ENCODE results near the gene NUP93. TPM values are rescaled to one million over a fixed set of nuclear protein-coding genes. Genes with fewer than 3 reads are reported as not detected.

The NUP93 gene
- total RNA-seq, 1 donor from 2014 or later = 92.9 TPM

- H3K27ac Mint-ChIP-seq (ENCODE audit: unreplicated experiment) = no peak overlapping the region
- H3K9me3 Mint-ChIP-seq (ENCODE audit: unreplicated experiment) = no peaks in the 10 kb centered on the region
- H3K27me3 Mint-ChIP-seq (ENCODE audit: unreplicated experiment) = peaks cover 6% of the 10 kb centered on the region
- no peak for DNase-seq (ENCODE audit: low spot score)
- TF ChIP-seq, protein P1, sequence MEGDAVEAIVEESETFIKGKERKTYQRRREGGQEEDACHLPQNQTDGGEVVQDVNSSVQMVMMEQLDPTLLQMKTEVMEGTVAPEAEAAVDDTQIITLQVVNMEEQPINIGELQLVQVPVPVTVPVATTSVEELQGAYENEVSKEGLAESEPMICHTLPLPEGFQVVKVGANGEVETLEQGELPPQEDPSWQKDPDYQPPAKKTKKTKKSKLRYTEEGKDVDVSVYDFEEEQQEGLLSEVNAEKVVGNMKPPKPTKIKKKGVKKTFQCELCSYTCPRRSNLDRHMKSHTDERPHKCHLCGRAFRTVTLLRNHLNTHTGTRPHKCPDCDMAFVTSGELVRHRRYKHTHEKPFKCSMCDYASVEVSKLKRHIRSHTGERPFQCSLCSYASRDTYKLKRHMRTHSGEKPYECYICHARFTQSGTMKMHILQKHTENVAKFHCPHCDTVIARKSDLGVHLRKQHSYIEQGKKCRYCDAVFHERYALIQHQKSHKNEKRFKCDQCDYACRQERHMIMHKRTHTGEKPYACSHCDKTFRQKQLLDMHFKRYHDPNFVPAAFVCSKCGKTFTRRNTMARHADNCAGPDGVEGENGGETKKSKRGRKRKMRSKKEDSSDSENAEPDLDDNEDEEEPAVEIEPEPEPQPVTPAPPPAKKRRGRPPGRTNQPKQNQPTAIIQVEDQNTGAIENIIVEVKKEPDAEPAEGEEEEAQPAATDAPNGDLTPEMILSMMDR (IDR thresholded peaks at IDR 0.05; ENCODE audit: unreplicated experiment) = no peak
- H3K36me3 Mint-ChIP-seq (ENCODE audit: low read depth, unreplicated experiment) = peaks cover 2% of the 10 kb centered on the region
- H3K4me3 Mint-ChIP-seq (ENCODE audit: unreplicated experiment) = no peak overlapping the region
- no peaks in the 10 kb centered on the region for H3K4me1 Mint-ChIP-seq (ENCODE audit: unreplicated experiment)
Measured at GRCh38 chr16:56892705-56893104, 162.8 kb downstream of the NUP93 start.

- no peak for DNase-seq (ENCODE audit: low spot score)
- Mint-ChIP-seq H3K4me3 (ENCODE audit: unreplicated experiment) (no peak overlapping the region), H3K4me1 (ENCODE audit: unreplicated experiment) (peaks cover 3% of the 10 kb centered on the region), H3K9me3 (ENCODE audit: unreplicated experiment) (no peaks in the 10 kb centered on the region), H3K36me3 (ENCODE audit: low read depth, unreplicated experiment) (no peaks in the 10 kb centered on the region), H3K27me3 (ENCODE audit: unreplicated experiment) (peaks cover 6% of the 10 kb centered on the region), H3K27ac (ENCODE audit: unreplicated experiment) (no peak overlapping the region)
- TF ChIP-seq, protein P1 (IDR thresholded peaks at IDR 0.05; ENCODE audit: unreplicated experiment) = no peak
Measured at GRCh38 chr16:56894331-56894917, 164.5 kb downstream of the NUP93 start.

GRCh38 chr16:56895813-56896212 is 165.9 kb downstream of the NUP93 start:
- Mint-ChIP-seq H3K4me3 (ENCODE audit: unreplicated experiment) (no peak overlapping the region), H3K4me1 (ENCODE audit: unreplicated experiment) (peaks cover 10% of the 10 kb centered on the region), H3K36me3 (ENCODE audit: low read depth, unreplicated experiment) (no peaks in the 10 kb centered on the region), H3K27ac (ENCODE audit: unreplicated experiment) (no peak overlapping the region), H3K9me3 (ENCODE audit: unreplicated experiment) (no peaks in the 10 kb centered on the region), H3K27me3 (ENCODE audit: unreplicated experiment) (peaks cover 6% of the 10 kb centered on the region)
- TF ChIP-seq, protein P1 (IDR thresholded peaks at IDR 0.05; ENCODE audit: unreplicated experiment) = no peak
- DNase-seq (ENCODE audit: low spot score) = no peak

GRCh38 chr16:56896244-56896643 is 166.3 kb downstream of the NUP93 start:
- TF ChIP-seq, protein P1 (IDR thresholded peaks at IDR 0.05; ENCODE audit: unreplicated experiment) = no peak
- H3K27me3 Mint-ChIP-seq (ENCODE audit: unreplicated experiment) = peaks cover 4% of the 10 kb centered on the region
- H3K4me3 Mint-ChIP-seq (ENCODE audit: unreplicated experiment) = no peak overlapping the region
- H3K36me3 Mint-ChIP-seq (ENCODE audit: low read depth, unreplicated experiment) = no peaks in the 10 kb centered on the region
- H3K9me3 Mint-ChIP-seq (ENCODE audit: unreplicated experiment) = no peaks in the 10 kb centered on the region
- DNase-seq (ENCODE audit: low spot score) = no peak
- no peak overlapping the region for H3K27ac Mint-ChIP-seq (ENCODE audit: unreplicated experiment)
- H3K4me1 Mint-ChIP-seq (ENCODE audit: unreplicated experiment) = peaks cover 10% of the 10 kb centered on the region

DNA sequence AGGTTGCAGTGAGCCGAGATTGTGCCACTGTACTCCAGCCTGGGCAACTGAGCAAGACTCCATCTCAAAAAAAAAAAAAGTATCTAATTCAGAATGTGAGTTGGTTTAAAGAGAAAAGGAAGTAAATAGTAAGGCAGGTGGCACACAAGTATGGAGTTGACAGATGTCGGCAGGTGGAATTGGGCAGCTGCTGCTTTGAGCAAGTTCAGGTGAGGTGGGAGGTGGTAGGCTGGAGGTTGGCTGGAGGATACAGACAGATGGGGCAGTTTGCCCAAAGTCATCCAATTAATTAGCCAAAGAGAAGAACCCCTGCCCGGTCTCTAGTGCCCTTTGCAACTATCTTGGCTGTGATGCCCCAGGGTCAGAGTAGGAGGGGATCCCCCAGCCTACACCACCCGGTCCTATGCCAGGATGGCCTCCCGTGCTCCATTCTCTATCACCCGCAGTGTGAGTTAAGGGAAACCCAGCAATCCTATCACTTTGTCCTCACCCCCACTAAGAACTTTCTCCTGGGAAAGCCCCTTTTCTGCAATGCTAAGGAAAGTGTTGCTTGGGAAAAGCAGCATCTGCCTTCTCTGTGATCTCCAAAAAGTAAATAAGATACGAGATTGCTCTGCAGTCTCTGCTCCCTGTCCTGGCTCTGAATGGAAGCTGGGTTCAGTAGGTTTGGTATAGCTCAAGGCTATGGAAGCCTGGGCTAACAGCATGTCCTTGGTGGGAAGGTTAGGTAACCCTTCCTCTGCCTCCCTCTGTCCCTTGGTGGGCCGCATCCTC is 167.3 kb downstream of the NUP93 start:
- no peaks in the 10 kb centered on the region for H3K9me3 Mint-ChIP-seq (ENCODE audit: unreplicated experiment)
- no peak overlapping the region for H3K27ac Mint-ChIP-seq (ENCODE audit: unreplicated experiment)
- no peak overlapping the region for H3K4me3 Mint-ChIP-seq (ENCODE audit: unreplicated experiment)
- no peaks in the 10 kb centered on the region for H3K36me3 Mint-ChIP-seq (ENCODE audit: low read depth, unreplicated experiment)
- no peak for DNase-seq (ENCODE audit: low spot score)
- H3K4me1 Mint-ChIP-seq (ENCODE audit: unreplicated experiment) = peaks cover 10% of the 10 kb centered on the region
- H3K27me3 Mint-ChIP-seq (ENCODE audit: unreplicated experiment) = peaks cover 5% of the 10 kb centered on the region
- TF ChIP-seq, protein P1 (IDR thresholded peaks at IDR 0.05; ENCODE audit: unreplicated experiment) = no peak
